DOHH2 (cell line): ENCODE data around the gene NRXN3.

ENCODE experiments used
- H3F3A ChIP-seq: fragments of 200-600 bp; sonication (generic), shearing (Covaris generic); 2 replicates; pipeline ENCODE4 v1.6.0; 2016; ENCODE audit warnings: antibody characterized with exemption, mild to moderate bottlenecking; ENCODE audit not compliant: control insufficient read depth, insufficient read depth
- H3K27ac ChIP-seq: fragments of 200-600 bp; sonication (generic); 2 replicates; pipeline ENCODE4 v1.5.1; 2014; ENCODE audit warnings: low read depth, mild to moderate bottlenecking, low read length, moderate library complexity
- H3K27me3 ChIP-seq: fragments of 200-600 bp; sonication (generic); 2 replicates; pipeline ENCODE4 v1.6.1; 2014; ENCODE audit warnings: mild to moderate bottlenecking, low read length, mixed read lengths; ENCODE audit not compliant: control insufficient read depth
- H3K36me3 ChIP-seq: fragments of 200-600 bp; sonication (generic); 2 replicates; pipeline ENCODE4 v1.6.1; 2014; ENCODE audit warnings: mild to moderate bottlenecking, low read length, moderate library complexity, mixed read lengths; ENCODE audit not compliant: control insufficient read depth
- H3K4me1 ChIP-seq: fragments of 200-600 bp; sonication (generic); 2 replicates; pipeline ENCODE4 v1.6.1; 2014; ENCODE audit warnings: mild to moderate bottlenecking, low read length, mixed read lengths; ENCODE audit not compliant: control insufficient read depth
- H3K4me2 ChIP-seq: fragments of 200-600 bp; sonication (generic); 2 replicates; pipeline ENCODE4 v1.6.0; 2014; ENCODE audit warnings: mild to moderate bottlenecking, low read length, moderate library complexity
- H3K4me3 ChIP-seq: fragments of 200-600 bp; sonication (generic); 2 replicates; pipeline ENCODE4 v1.5.1; 2014; ENCODE audit warnings: mild to moderate bottlenecking, low read length, mixed read lengths
- H3K79me2 ChIP-seq: fragments of 200-600 bp; sonication (generic); 2 replicates; pipeline ENCODE4 v1.6.1; 2014; ENCODE audit warnings: mild to moderate bottlenecking, low read length, mixed read lengths; ENCODE audit not compliant: control insufficient read depth
- H3K9me2 ChIP-seq: fragments of 200-600 bp; sonication (generic); replicated peaks from 2 replicates; pipeline ENCODE4 v1.6.1; 2014; ENCODE audit warnings: mild to moderate bottlenecking, low read length, mixed read lengths; ENCODE audit not compliant: control insufficient read depth
- H3K9me3 ChIP-seq: fragments of 200-600 bp; sonication (generic); 2 replicates; pipeline ENCODE4 v1.6.1; 2014; ENCODE audit warnings: antibody characterized with exemption, low read length, mixed read lengths; ENCODE audit not compliant: control insufficient read depth, insufficient read depth
- H4K20me1 ChIP-seq: fragments of 200-600 bp; sonication (generic); 2 replicates; pipeline ENCODE4 v1.6.0; 2014; ENCODE audit warnings: low read depth, mild to moderate bottlenecking, antibody characterized with exemption, low read length, moderate library complexity; ENCODE audit not compliant: control insufficient read depth, insufficient read depth
- CTCF ChIP-seq: fragments of 200-600 bp; sonication (generic); IDR thresholded peaks from one replicate; pipeline ENCODE4 v1.5.1; 2014; ENCODE audit warnings: antibody characterized with exemption, mild to moderate bottlenecking, low read depth, low read length; ENCODE audit not compliant: poor library complexity, severe bottlenecking
- EZH2phosphoT487 ChIP-seq: fragments of 200-600 bp; sonication (generic); IDR thresholded peaks from 2 replicates; pipeline ENCODE4 v1.6.1; 2017; ENCODE audit warnings: borderline replicate concordance, mild to moderate bottlenecking, antibody characterized with exemption, low read length, moderate library complexity, mixed read lengths

Gene NRXN3

GRCh38 chr14:78588906-78589305 lies 418.7 kb downstream of the NRXN3 start:
- TF ChIP-seq CTCF (no peak), EZH2phosphoT487 (no peak)
- H3K79me2 ChIP-seq = no peaks in the 10 kb centered on the region
- H3K4me2 ChIP-seq = no peak overlapping the region
- H3K27ac ChIP-seq = no peak overlapping the region
- H3K36me3 ChIP-seq = no peaks in the 10 kb centered on the region
- no peaks in the 10 kb centered on the region for H4K20me1 ChIP-seq
- H3K4me3 ChIP-seq = no peak overlapping the region
- no peaks in the 10 kb centered on the region for H3K9me2 ChIP-seq
- no peaks in the 10 kb centered on the region for H3K27me3 ChIP-seq
- H3K9me3 ChIP-seq = no peaks in the 10 kb centered on the region
- no peaks in the 10 kb centered on the region for H3K4me1 ChIP-seq
- H3F3A ChIP-seq = no peaks in the 10 kb centered on the region

- Histone ChIP-seq H3K79me2 (no peaks in the 10 kb centered on the region), H3K36me3 (no peaks in the 10 kb centered on the region), H3K4me2 (no peak overlapping the region), H3K27me3 (no peaks in the 10 kb centered on the region), H3K9me2 (no peaks in the 10 kb centered on the region), H3K4me3 (no peak overlapping the region), H3K4me1 (no peaks in the 10 kb centered on the region), H4K20me1 (no peaks in the 10 kb centered on the region), H3F3A (no peaks in the 10 kb centered on the region), H3K9me3 (no peaks in the 10 kb centered on the region), H3K27ac (no peak overlapping the region)
- TF ChIP-seq CTCF = no peak
- no peak for TF ChIP-seq EZH2phosphoT487
Observed at GRCh38 chr14:78592616-78593219, 422.5 kb downstream of the NRXN3 start.

GRCh38 chr14:78593949-78594348 lies 423.8 kb downstream of the NRXN3 start:
- no peaks in the 10 kb centered on the region for H3K9me3 ChIP-seq
- H3K4me2 ChIP-seq = no peak overlapping the region
- no peaks in the 10 kb centered on the region for H3K9me2 ChIP-seq
- no peaks in the 10 kb centered on the region for H3K4me1 ChIP-seq
- no peaks in the 10 kb centered on the region for H3K27me3 ChIP-seq
- no peak overlapping the region for H3K4me3 ChIP-seq
- no peak for TF ChIP-seq CTCF
- TF ChIP-seq EZH2phosphoT487 = no peak
- H3K27ac ChIP-seq = no peak overlapping the region
- no peaks in the 10 kb centered on the region for H3K36me3 ChIP-seq
- H4K20me1 ChIP-seq = no peaks in the 10 kb centered on the region
- no peaks in the 10 kb centered on the region for H3F3A ChIP-seq
- H3K79me2 ChIP-seq = no peaks in the 10 kb centered on the region

- Histone ChIP-seq H3K36me3 (no peaks in the 10 kb centered on the region), H3K79me2 (no peaks in the 10 kb centered on the region), H3K9me2 (no peaks in the 10 kb centered on the region), H3K27me3 (no peaks in the 10 kb centered on the region), H3K4me2 (no peak overlapping the region), H3K4me3 (no peak overlapping the region), H3K4me1 (no peaks in the 10 kb centered on the region), H3K9me3 (no peaks in the 10 kb centered on the region), H3F3A (no peaks in the 10 kb centered on the region), H4K20me1 (no peaks in the 10 kb centered on the region), H3K27ac (no peak overlapping the region)
- TF ChIP-seq EZH2phosphoT487 = no peak
- TF ChIP-seq CTCF = peak; percentile 37
Observed at GRCh38 chr14:78595797-78596196, 425.6 kb downstream of the NRXN3 start.
